Measurements from ENCODE around the gene ZNF521. TPM values are rescaled to one million over a fixed set of nuclear protein-coding genes. Genes with fewer than 3 reads are reported as not detected.

ZNF521 gene
- total and polyA plus RNA-seq, 10 of the 15 experiments (the other 5 are each of a cell fraction or from before 2014, with no cell fraction given): 0.02 to 0.05 (median 0.04) TPM; not detected in 6

DNA sequence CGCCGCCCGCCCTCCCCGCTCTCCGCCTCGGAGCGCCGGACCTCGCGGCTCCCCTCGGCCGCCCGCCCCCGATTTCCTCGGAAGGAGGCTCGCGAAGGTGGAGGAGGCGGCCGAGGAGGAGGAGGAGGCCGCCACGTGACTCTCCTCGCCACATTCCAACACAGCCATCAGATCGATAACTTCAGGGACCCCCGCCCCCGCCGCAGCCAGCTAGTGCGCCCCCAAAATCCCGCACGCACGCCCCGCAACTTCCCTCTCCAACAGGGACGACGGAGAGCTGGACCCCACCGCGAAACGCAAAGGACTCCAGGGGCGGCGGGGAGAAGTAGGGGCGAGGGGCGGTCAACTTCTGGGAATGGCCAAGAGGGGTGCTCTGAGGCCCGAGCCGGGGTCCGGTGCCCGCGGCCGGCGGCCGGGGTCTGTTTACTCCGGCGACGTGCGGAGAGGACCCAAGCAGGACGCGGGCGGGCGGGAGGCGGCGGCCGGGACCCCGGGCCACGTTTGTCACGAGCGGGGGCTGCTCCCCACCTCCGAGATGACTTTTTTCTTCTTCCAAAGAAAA is 2.0 kb downstream of the ZNF521 start (continued):
- TF ChIP-seq, protein P1, sequence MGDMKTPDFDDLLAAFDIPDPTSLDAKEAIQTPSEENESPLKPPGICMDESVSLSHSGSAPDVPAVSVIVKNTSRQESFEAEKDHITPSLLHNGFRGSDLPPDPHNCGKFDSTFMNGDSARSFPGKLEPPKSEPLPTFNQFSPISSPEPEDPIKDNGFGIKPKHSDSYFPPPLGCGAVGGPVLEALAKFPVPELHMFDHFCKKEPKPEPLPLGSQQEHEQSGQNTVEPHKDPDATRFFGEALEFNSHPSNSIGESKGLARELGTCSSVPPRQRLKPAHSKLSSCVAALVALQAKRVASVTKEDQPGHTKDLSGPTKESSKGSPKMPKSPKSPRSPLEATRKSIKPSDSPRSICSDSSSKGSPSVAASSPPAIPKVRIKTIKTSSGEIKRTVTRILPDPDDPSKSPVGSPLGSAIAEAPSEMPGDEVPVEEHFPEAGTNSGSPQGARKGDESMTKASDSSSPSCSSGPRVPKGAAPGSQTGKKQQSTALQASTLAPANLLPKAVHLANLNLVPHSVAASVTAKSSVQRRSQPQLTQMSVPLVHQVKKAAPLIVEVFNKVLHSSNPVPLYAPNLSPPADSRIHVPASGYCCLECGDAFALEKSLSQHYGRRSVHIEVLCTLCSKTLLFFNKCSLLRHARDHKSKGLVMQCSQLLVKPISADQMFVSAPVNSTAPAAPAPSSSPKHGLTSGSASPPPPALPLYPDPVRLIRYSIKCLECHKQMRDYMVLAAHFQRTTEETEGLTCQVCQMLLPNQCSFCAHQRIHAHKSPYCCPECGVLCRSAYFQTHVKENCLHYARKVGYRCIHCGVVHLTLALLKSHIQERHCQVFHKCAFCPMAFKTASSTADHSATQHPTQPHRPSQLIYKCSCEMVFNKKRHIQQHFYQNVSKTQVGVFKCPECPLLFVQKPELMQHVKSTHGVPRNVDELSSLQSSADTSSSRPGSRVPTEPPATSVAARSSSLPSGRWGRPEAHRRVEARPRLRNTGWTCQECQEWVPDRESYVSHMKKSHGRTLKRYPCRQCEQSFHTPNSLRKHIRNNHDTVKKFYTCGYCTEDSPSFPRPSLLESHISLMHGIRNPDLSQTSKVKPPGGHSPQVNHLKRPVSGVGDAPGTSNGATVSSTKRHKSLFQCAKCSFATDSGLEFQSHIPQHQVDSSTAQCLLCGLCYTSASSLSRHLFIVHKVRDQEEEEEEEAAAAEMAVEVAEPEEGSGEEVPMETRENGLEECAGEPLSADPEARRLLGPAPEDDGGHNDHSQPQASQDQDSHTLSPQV (IDR thresholded peaks at IDR 0.05): no peak
- TF ChIP-seq POLR2AphosphoS2 (IDR thresholded peaks at IDR 0.05; ENCODE audit: low read depth, low read length) (no peak), SRF (IDR thresholded peaks at IDR 0.05; ENCODE audit: low read depth in 2 of 2, low read length in 2 of 2) (no peak), GABPA (IDR thresholded peaks at IDR 0.05; ENCODE audit: low read depth) (no peak), BHLHE40 (IDR thresholded peaks at IDR 0.05; ENCODE audit: borderline replicate concordance in 1 of 2, low read depth in 2 of 2, low read length in 1 of 2) (no peak), E4F1 (IDR thresholded peaks at IDR 0.05; ENCODE audit: borderline replicate concordance, partially characterized antibody) (no peak), ZBTB4 (CRISPR knock-in tag; IDR thresholded peaks at IDR 0.05) (no peak), RCOR1 (conservative IDR thresholded peaks at IDR 0.05; ENCODE audit: low read depth, low read length) (no peak), ZBED1 (IDR thresholded peaks at IDR 0.05; ENCODE audit: borderline replicate concordance) (no peak), NR2C1 (IDR thresholded peaks at IDR 0.05) (no peak), FOS (IDR thresholded peaks at IDR 0.05; ENCODE audit: borderline replicate concordance, extremely low read depth, insufficient read length) (no peak), RAD51 (IDR thresholded peaks at IDR 0.05) (no peak)
- TF ChIP-seq, protein P2, sequence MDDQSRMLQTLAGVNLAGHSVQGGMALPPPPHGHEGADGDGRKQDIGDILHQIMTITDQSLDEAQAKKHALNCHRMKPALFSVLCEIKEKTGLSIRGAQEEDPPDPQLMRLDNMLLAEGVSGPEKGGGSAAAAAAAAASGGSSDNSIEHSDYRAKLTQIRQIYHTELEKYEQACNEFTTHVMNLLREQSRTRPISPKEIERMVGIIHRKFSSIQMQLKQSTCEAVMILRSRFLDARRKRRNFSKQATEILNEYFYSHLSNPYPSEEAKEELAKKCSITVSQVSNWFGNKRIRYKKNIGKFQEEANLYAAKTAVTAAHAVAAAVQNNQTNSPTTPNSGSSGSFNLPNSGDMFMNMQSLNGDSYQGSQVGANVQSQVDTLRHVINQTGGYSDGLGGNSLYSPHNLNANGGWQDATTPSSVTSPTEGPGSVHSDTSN (IDR thresholded peaks at IDR 0.05; ENCODE audit: insufficient replicate concordance, low read depth, low read length): no peak
- TF ChIP-seq, protein P3, sequence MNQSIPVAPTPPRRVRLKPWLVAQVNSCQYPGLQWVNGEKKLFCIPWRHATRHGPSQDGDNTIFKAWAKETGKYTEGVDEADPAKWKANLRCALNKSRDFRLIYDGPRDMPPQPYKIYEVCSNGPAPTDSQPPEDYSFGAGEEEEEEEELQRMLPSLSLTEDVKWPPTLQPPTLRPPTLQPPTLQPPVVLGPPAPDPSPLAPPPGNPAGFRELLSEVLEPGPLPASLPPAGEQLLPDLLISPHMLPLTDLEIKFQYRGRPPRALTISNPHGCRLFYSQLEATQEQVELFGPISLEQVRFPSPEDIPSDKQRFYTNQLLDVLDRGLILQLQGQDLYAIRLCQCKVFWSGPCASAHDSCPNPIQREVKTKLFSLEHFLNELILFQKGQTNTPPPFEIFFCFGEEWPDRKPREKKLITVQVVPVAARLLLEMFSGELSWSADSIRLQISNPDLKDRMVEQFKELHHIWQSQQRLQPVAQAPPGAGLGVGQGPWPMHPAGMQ (IDR thresholded peaks at IDR 0.05; ENCODE audit: borderline replicate concordance): no peak
